HG03196 (cell line): ENCODE results near the gene SYCE1.
"Not testable (repeated sequence)": the region's sequence is repeated elsewhere in the genome, so short reads cannot be mapped to it uniquely, and the experiment has no call there.

Source experiments
- ATAC-seq: cut with Tn5 transposase; IDR thresholded peaks from one replicate; pipeline ENCODE4 v1.9.1; 2021; ENCODE audit not compliant: unreplicated experiment

SYCE1 gene

GRCh38 chr10:133565441-133566294 is at the start of gene SYCE1:
Gene SYCE1, minus strand, starts transcription at chr10:133565583. Its CDS starts 54 bp downstream, at chr10:133565529.
- ATAC-seq = no peak

GRCh38 chr10:133614830-133615580 is 49.6 kb upstream of the SYCE1 start:
- no peak for ATAC-seq

GRCh38 chr10:133613699-133614098 is 48.3 kb upstream of the SYCE1 start:
- ATAC-seq = no peak

DNA sequence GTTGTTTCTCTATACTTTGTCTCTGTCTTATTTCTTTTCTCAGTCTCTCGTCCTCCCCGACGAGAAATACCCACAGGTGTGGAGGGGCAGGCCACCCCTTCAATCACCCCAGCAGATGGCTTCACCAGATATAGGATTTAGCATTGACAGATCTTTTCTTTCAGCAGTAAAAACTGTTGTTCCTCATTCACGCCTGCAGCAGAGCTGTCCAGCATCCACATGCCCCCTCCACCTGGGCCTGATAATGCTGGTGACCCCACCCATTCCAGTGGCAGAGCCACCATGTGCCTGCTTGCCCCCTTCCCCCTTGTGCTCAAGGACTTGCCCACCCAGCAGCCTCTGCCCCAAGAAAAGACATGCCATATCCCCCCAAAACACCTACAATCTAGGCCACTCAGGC is 45.7 kb upstream of the SYCE1 start:
- ATAC-seq = no peak

- ATAC-seq = no peak
Observed at GRCh38 chr10:133608855-133609254, 43.5 kb upstream of the SYCE1 start.

DNA sequence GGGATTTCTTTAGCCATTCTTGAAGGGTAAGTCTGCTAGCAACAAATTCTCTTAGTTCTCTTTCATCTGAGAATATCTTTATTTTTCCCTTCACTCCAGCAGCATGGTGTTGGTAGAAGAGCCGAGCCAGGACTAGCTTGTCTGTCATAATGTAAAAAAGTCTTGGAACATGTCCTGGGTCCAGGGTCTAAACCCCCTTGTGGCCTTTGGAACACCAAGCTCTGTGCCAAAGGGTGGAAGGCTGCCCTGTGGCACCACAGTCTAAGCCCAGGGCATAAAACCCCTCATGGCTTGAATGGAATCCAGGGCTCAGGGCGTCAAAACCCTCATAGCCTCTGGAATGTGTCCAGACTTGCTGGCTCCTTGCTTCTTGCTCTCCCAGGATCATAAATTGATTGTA is 38.1 kb upstream of the SYCE1 start:
- not testable (repeated sequence) for ATAC-seq

DNA sequence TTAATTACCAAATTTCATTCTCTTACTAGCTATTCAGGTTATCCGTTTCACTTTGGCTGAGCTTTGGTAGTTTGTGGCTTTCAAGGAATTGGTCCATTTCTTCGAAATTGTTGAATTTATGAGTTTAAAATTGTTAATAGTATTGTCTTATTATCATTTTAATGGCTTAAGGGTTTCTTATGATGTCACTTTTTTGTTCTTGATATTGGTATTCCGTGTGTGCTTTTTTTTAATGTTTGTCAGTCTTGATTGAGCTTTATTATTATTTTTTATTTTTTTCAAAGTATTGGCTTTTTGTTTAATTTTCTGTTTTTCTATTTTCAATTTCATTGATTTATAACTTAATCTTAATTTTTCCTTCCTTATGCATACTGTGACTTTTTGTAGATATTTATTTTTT is 35.3 kb upstream of the SYCE1 start:
- no peak for ATAC-seq

GRCh38 chr10:133599869-133600268 is 34.5 kb upstream of the SYCE1 start:
- not testable (repeated sequence) for ATAC-seq

- ATAC-seq = no peak
Observed at GRCh38 chr10:133592716-133593115, 27.3 kb upstream of the SYCE1 start.

DNA sequence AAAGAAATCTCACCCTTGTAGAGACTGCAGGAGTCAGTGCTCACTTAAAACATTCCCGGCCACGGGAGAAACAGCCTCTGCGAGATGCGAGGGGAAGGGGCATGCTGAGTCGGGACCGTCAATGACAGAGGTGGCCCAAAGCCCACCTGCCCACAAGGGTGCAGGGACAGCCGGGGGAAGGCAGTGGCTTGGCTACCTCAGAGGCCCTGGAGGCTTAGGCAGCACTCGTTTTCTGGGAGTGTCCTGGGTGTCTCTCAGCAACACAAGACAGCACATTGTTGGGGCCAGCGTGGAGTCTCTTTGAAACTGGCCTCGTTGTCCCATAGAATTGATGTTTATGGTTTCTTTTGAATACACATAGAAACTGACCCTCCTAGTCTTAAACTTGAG is 25.6 kb upstream of the SYCE1 start:
- no peak for ATAC-seq

DNA sequence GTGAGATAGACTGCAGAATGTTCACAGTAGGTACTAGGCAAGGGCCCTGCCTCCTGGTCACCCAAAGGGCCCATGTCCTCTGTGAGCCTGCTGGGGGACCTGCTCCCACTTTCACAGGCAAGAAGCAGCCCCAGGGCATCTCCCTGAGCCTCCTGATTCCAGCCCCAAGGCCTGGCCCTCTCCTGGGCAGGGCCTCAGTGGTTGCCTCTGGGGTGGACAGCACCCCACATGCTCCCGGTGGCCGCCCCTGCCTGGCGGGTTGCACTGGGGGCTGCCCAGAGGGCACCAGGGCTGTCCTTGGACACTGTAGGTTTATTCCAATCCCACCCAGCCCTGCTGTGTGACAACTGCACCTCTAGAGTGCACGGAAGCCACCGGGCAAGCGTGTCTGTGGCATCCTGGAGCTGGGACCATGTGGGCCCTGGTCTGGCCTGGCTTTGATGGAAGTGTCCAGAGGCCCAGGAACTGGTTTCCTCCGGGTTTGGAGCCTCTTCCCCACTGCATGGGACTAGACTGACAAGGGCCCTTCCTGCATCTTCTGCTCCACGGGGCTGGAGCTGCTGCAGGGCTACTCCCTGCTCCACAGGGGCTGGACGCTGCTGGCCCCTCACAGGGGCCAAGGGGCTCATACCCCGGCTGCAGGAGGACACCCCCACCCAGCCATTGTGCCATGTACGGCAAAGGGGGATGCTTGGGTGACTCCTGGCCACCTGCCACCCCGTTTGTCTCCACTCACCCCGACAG is 25.0 kb upstream of the SYCE1 start:
- no peak for ATAC-seq

GRCh38 chr10:133577037-133577436 is 11.7 kb upstream of the SYCE1 start:
- ATAC-seq = not testable (repeated sequence)

- not testable (repeated sequence) for ATAC-seq
Observed at GRCh38 chr10:133573460-133573859, 8.1 kb upstream of the SYCE1 start.

DNA sequence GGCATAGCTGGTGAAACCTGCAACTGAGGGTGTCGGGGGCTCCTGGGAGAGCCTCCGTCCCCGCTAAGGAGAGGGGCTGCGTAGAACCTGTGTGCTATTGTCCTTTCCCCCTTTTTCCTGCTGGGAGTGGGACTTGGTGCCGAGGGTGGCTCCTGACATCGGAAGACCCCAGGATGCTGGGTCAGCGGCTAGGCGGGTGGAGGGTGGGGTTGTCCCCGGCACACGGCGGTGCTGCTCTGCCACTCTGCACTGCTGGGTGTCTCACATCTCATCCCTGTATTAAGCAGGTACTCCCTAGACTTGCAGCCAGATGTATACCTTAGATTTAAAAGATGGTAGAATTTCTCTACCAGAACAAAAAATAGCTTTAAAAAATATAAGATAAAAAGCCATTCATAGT is 6.7 kb upstream of the SYCE1 start:
- ATAC-seq = not testable (repeated sequence)

DNA sequence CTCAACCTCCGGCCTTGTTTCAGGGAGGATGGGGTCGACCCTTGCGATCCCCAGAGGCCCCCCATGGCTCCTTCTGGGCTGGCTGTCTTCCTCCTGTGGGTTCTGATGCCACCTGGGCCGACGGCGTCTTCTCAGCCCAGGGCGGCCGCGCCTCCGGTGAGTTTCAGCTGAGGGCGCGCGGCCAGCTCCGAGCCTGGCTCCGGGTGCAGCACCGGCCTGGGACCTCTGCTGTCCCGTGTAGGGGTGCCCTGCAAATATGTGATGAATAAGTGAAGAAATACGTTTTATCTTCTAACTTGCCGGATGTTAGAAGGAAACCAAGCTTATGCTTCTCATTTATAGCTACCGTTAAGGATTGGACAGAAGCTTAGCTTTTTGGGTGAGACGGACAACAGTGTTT is 4.4 kb upstream of the SYCE1 start:
- not testable (repeated sequence) for ATAC-seq

- ATAC-seq = not testable (repeated sequence)
Observed at GRCh38 chr10:133568831-133569527, 3.6 kb upstream of the SYCE1 start.

- ATAC-seq = no peak
Observed at GRCh38 chr10:133568287-133568614, 2.9 kb upstream of the SYCE1 start.

DNA sequence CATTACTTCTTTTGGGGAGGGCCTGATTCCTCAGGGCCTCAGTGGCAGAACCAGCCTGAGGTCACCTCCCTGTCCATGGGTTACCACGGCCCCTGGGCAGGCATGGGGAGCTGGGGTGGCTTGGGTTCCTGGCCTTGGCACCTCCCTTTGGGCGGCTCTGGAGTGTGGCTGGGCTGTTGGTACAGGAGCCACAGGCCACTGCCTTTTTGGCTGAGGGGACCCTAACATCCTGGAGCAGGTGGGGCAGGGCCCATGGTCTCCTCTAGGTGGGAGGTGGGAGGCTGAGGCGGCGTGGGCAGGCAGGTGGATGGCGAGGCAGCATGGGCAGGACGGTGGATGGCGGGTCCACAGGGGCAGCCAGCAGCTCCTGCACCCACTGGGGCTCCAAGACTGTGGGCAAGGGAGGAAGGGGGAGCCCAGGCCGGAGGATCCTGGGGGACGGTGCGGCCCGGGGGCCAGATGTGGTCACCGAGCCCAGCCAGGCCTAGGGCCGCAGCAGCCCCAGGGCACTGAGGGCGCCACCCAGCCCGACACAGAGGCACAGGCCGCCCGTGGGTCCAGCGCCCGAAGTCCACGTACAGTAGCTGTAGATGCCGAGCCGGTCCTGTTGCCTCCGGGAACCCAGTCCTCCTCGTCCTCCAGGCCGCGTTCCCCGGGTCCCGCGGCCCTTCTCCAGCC is 2.4 kb upstream of the SYCE1 start:
- ATAC-seq = no peak

- no peak for ATAC-seq
Observed at GRCh38 chr10:133567119-133567518, 1.7 kb upstream of the SYCE1 start.

- no peak for ATAC-seq
Observed at GRCh38 chr10:133564816-133565215, 567 bp downstream of the SYCE1 start.
